ENCODE measurements around the gene SLC26A8. TPM values are rescaled to one million over a fixed set of nuclear protein-coding genes. Genes with fewer than 3 reads are reported as not detected.

Gene SLC26A8
- total RNA-seq, 4 donors from 2014 or later, result 0.13 to 0.89 (median 0.60) TPM

GRCh38 chr6:36070252-36070651, 45.8 kb upstream of the SLC26A8 start:
- Histone ChIP-seq H3K9me3 (no peaks in the 10 kb centered on the region), H3K27ac (no peak overlapping the region), H3K36me3 (no peaks in the 10 kb centered on the region), H3K27me3 (no peaks in the 10 kb centered on the region), H3K4me1 (peaks cover 15 to 29% of the 10 kb centered on the region in 2 donors), H3K4me3 (replicated peaks in 1 of 3) (no peak overlapping the region)
- TF ChIP-seq CTCF (IDR thresholded peaks at IDR 0.05), result no peak
- TF ChIP-seq POLR2A (IDR thresholded peaks at IDR 0.05), result no peak
- WGBS, 2 donors, result 84 to 86% methylated on average over 3 of the region's 3 CpGs
- intact Hi-C loops (cut with DNase I), result no loop called here
- no peak for DNase-seq

GRCh38 chr6:36069573-36069972, 45.1 kb upstream of the SLC26A8 start:
- no peak for DNase-seq
- intact Hi-C loops (cut with DNase I), result no loop called here
- Histone ChIP-seq H3K4me1 (peaks cover 22 to 35% of the 10 kb centered on the region in 2 donors), H3K4me3 (replicated peaks in 1 of 3) (no peak overlapping the region), H3K36me3 (no peaks in the 10 kb centered on the region), H3K27me3 (no peaks in the 10 kb centered on the region), H3K9me3 (no peaks in the 10 kb centered on the region), H3K27ac (no peak overlapping the region)
- WGBS, 2 donors, result 63 to 65% methylated on average over 1 of the region's 1 CpG
- TF ChIP-seq POLR2A (IDR thresholded peaks at IDR 0.05), result no peak

GRCh38 chr6:36068586-36068985, 44.1 kb upstream of the SLC26A8 start:
- Histone ChIP-seq H3K27ac (no peak overlapping the region), H3K9me3 (no peaks in the 10 kb centered on the region), H3K4me3 (replicated peaks in 1 of 3) (no peak overlapping the region), H3K27me3 (no peaks in the 10 kb centered on the region), H3K36me3 (no peaks in the 10 kb centered on the region), H3K4me1 (peaks cover 25 to 44% of the 10 kb centered on the region in 2 donors)
- intact Hi-C loops (cut with DNase I), result no loop called here
- no peak for TF ChIP-seq CTCF (IDR thresholded peaks at IDR 0.05)
- no peak for TF ChIP-seq POLR2A (IDR thresholded peaks at IDR 0.05)
- DNase-seq, result no peak
- 92 to 93% methylated on average over 3 of the region's 3 CpGs for WGBS, 2 donors

- Histone ChIP-seq H3K4me1 (peaks cover 25 to 44% of the 10 kb centered on the region in 2 donors), H3K27me3 (no peaks in the 10 kb centered on the region), H3K36me3 (no peaks in the 10 kb centered on the region), H3K27ac (no peak overlapping the region), H3K4me3 (replicated peaks in 1 of 3) (no peak overlapping the region), H3K9me3 (no peaks in the 10 kb centered on the region)
- no peak for TF ChIP-seq CTCF (IDR thresholded peaks at IDR 0.05)
- TF ChIP-seq POLR2A (IDR thresholded peaks at IDR 0.05), result no peak
- DNase-seq, result no peak
- intact Hi-C loops (cut with DNase I), result no loop called here
Measured at GRCh38 chr6:36068012-36068392, 43.6 kb upstream of the SLC26A8 start.

- TF ChIP-seq POLR2A (IDR thresholded peaks at IDR 0.05) (no peak), CTCF (IDR thresholded peaks at IDR 0.05) (no peak)
Measured at GRCh38 chr6:36067374-36068011, 43.1 kb upstream of the SLC26A8 start.

More at GRCh38 chr6:36067374-36068011, 43.1 kb upstream of the SLC26A8 start:
- 72 to 78% methylated on average over 3 of the region's 3 CpGs for WGBS, 2 donors
- intact Hi-C loops (cut with DNase I), result no loop called here
- no peak overlapping the region for H3K4me3 ChIP-seq (replicated peaks in 1 of 3)
- H3K9me3 ChIP-seq, result no peaks in the 10 kb centered on the region
- no peaks in the 10 kb centered on the region for H3K36me3 ChIP-seq
- no peaks in the 10 kb centered on the region for H3K27me3 ChIP-seq
- peaks cover 25 to 44% of the 10 kb centered on the region in 2 donors for H3K4me1 ChIP-seq
- no peak overlapping the region for H3K27ac ChIP-seq
- DNase-seq, result no peak
